ENCODE measurements around the gene GRM7.

GRM7 gene

DNA sequence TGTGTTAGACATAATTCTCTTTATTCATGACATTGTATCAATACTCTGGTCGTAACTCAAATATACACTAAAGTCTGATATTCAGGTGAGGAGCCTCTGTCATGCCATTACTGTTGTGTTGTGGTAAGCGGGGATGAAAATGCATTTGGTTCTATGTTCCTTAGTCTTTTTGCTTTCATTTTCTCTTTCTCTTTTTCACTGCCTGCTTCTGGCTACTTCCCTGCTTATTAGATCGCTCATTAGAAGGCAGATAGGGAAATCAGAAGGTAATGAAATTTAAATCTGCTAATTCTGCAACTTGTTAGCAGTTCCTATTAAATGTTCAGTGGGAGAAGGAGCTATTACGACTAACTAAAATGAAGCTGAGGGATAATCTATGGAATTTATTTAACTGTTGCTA lies 345.0 kb downstream of the GRM7 start:
- no peak for DNase-seq (ENCODE audit: low read depth)
- TF ChIP-seq, protein P1, sequence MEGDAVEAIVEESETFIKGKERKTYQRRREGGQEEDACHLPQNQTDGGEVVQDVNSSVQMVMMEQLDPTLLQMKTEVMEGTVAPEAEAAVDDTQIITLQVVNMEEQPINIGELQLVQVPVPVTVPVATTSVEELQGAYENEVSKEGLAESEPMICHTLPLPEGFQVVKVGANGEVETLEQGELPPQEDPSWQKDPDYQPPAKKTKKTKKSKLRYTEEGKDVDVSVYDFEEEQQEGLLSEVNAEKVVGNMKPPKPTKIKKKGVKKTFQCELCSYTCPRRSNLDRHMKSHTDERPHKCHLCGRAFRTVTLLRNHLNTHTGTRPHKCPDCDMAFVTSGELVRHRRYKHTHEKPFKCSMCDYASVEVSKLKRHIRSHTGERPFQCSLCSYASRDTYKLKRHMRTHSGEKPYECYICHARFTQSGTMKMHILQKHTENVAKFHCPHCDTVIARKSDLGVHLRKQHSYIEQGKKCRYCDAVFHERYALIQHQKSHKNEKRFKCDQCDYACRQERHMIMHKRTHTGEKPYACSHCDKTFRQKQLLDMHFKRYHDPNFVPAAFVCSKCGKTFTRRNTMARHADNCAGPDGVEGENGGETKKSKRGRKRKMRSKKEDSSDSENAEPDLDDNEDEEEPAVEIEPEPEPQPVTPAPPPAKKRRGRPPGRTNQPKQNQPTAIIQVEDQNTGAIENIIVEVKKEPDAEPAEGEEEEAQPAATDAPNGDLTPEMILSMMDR (IDR thresholded peaks at IDR 0.05; ENCODE audit: control insufficient read depth, extremely low read depth, insufficient read depth): no peak
- H3K4me3 ChIP-seq (ENCODE audit: low read depth, low read length): no peak overlapping the region

DNA sequence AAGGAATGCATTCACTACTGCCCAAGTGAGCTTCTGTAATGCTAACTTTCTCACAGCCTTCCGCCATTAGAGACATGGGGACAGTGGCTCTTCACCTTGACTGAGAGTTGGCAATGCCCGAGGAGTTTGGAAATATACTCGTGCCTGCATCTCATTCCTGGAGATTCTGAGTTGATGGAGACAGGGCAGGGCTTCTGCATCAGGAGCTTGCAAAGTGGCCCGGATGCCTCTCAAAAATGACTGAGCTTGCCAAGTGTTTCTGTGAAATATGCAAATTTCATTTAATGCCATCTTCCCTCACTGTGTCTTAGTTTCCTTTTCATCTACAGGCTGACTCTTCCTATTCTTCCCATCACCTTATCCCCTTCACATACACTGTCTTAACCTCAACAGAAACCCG lies 346.2 kb downstream of the GRM7 start:
- H3K4me3 ChIP-seq (ENCODE audit: low read depth, low read length): no peak overlapping the region
- TF ChIP-seq, protein P1 (IDR thresholded peaks at IDR 0.05; ENCODE audit: control insufficient read depth, extremely low read depth, insufficient read depth): no peak
- no peak for DNase-seq (ENCODE audit: low read depth)

DNA sequence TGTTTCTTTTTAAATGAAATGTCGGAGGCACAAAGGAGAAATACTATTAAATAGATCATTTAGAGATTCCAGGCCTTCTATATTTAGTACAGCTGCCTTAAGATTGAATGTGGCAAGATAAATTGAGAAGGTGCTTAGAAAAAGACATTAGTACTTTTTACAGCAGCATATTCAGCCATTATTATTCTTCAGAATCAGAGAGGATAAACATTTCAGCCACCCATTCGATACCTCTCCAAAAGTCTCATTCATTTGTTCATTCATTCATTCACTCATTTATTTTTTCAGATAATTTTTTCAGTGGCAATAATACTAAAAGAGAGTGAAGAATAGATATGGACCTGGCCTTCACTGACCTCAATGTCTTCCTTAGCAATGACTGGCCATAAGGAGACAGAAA lies 347.0 kb downstream of the GRM7 start:
- TF ChIP-seq, protein P1 (IDR thresholded peaks at IDR 0.05; ENCODE audit: control insufficient read depth, extremely low read depth, insufficient read depth): no peak
- DNase-seq (ENCODE audit: low read depth): no peak
- no peak overlapping the region for H3K4me3 ChIP-seq (ENCODE audit: low read depth, low read length)

DNA sequence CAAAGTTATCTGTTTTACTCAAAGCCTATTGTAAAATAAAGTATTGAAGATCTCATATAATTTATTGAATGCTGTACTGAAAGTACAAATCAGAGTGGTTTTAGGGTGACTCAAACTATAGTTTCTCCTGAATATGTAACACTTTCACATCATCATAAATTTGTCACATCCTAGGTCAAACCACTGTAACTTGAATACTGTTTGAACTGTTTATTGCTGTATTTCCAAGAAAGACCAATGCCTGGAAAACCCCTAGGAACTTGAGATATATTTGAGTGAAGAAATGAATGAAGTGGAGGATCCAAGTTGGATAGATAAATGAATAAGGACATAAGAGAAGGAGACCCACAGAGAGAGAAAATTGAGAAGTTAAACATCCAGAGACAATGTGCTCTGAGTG lies 348.2 kb downstream of the GRM7 start:
- no peak for DNase-seq (ENCODE audit: low read depth)
- TF ChIP-seq, protein P1 (IDR thresholded peaks at IDR 0.05; ENCODE audit: control insufficient read depth, extremely low read depth, insufficient read depth): no peak
- no peak overlapping the region for H3K4me3 ChIP-seq (ENCODE audit: low read depth, low read length)

DNA sequence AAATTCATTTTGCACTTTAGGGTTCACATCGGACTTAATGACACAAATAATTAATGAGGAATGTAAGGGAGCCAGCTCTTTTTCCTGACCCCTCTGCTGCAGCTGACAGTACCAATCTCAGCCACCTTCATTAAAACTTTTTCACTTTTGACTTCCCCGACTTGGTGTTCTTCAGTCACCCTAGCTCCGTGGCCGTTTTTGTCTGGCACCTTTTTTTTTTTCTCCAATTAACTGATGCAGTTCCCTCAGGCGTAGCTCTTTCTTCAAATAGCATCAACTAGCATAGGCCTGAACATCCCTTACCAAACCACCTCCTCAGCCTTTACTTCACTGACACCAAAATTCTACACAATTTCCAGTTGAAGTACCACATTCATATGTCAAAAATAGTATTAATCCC lies 350.8 kb downstream of the GRM7 start:
- no peak for DNase-seq (ENCODE audit: low read depth)
- H3K4me3 ChIP-seq (ENCODE audit: low read depth, low read length): no peak overlapping the region
- TF ChIP-seq, protein P1 (IDR thresholded peaks at IDR 0.05; ENCODE audit: control insufficient read depth, extremely low read depth, insufficient read depth): no peak

DNA sequence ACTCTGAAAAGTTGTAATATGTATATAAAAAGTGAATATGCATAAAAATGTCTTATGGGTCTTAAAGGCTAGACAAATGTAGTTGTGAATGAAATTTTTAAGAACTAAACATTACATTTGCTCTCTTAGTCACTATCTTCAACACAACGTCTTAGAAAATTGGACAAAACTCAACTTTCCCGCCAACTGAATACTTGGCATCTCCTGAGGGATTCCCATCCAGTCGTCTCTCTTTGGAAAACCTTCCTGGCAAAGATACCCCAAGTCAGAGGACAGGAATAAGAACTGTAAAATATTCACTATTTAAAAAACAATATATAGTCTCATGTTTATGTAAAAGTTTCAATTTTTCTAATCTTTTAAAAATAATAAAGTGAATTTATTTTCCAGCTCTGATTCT lies 354.8 kb downstream of the GRM7 start:
- TF ChIP-seq, protein P1 (IDR thresholded peaks at IDR 0.05; ENCODE audit: control insufficient read depth, extremely low read depth, insufficient read depth): no peak
- no peak overlapping the region for H3K4me3 ChIP-seq (ENCODE audit: low read depth, low read length)
- no peak for DNase-seq (ENCODE audit: low read depth)

DNA sequence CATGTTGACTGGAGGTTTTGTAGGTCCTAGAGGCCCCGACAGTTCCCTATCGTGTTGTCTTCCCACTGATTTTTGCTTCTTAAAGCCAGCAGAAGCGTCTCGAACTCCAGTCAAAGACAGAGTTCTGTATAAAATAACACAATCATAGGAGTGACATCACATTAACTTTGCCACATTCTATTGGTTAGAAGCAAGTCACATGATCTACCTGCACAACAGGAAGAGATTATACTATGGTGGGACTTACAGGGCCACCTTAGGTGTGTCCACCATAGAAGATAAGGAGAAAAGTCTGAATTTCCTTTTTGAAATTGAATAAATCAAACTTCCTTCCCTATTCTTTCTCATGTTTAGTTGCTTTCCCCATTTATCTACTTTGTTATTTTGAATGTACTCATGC lies 365.5 kb downstream of the GRM7 start:
- TF ChIP-seq, protein P1 (IDR thresholded peaks at IDR 0.05; ENCODE audit: control insufficient read depth, extremely low read depth, insufficient read depth): no peak
- DNase-seq (ENCODE audit: low read depth): no peak
- H3K4me3 ChIP-seq (ENCODE audit: low read depth, low read length): no peak overlapping the region
